CD14-positive monocyte (primary cell): ENCODE measurements around the gene TRABD2B. TPM values are rescaled to one million over a fixed set of nuclear protein-coding genes. Genes with fewer than 3 reads are reported as not detected.
A peak's percentile ranks its signal among the peaks of the same experiment; 100 is the strongest.

Experiments used
- DNase-seq, 3 donors: peaks; one replicate each; pipeline ENCODE4 v3.0.0-alpha.2; 2011 to 2022
- H2AFZ ChIP-seq: 2 replicates; pipeline ENCODE4 v1.6.0; 2012; ENCODE audit warnings: mild to moderate bottlenecking, low read depth, low read length, inconsistent platforms; ENCODE audit not compliant: insufficient read depth, poor library complexity, severe bottlenecking
- H3K27ac ChIP-seq, 2 donors: 1 replicate in 1 of 2; 2 replicates in 1 of 2; pipeline ENCODE4 v1.5.1; 2012 to 2013; ENCODE audit warnings: low read length in 2 of 2, control low read depth in 1 of 2, inconsistent platforms in 1 of 2, low read depth in 1 of 2, mild to moderate bottlenecking in 1 of 2
- H3K27me3 ChIP-seq, 2 donors: one replicate each; pipeline versions ENCODE4 v1.6.0 to v1.6.1; 2011 to 2013; ENCODE audit warnings: low read length in 2 of 2; ENCODE audit not compliant: control insufficient read depth in 2 of 2, insufficient read depth in 2 of 2
- H3K36me3 ChIP-seq, 2 donors: replicated peaks in 1 of 2; 1 replicate in 1 of 2; 2 replicates in 1 of 2; pipeline versions ENCODE4 v1.5.1 to v1.6.1; 2012 to 2013; ENCODE audit warnings: low read length in 2 of 2, control low read depth in 1 of 2, inconsistent platforms in 1 of 2, mild to moderate bottlenecking in 1 of 2; ENCODE audit not compliant: insufficient read depth in 2 of 2, control insufficient read depth in 1 of 2
- H3K4me1 ChIP-seq, 2 donors: 1 replicate in 1 of 2; 2 replicates in 1 of 2; pipeline versions ENCODE4 v1.5.1 to v1.6.1; 2012 to 2013; ENCODE audit warnings: low read length in 2 of 2, control low read depth in 1 of 2, inconsistent platforms in 1 of 2, mild to moderate bottlenecking in 1 of 2, moderate library complexity in 1 of 2; ENCODE audit not compliant: insufficient read depth in 2 of 2, control insufficient read depth in 1 of 2
- H3K4me2 ChIP-seq: replicated peaks from 2 replicates; pipeline ENCODE3; 2012; ENCODE audit warnings: low read length, moderate library complexity, mild to moderate bottlenecking; ENCODE audit not compliant: poor library complexity, severe bottlenecking; ENCODE audit errors: extremely low read depth
- H3K4me3 ChIP-seq, 3 experiments: fragments of 200-600 bp in 1 of 3; sonication (generic) in 1 of 3; replicated peaks in 1 of 3; 1 replicate in 2 of 3; 2 replicates in 1 of 3; pipeline ENCODE4 v1.5.1; 2011 to 2013; ENCODE audit warnings: low read length in 3 of 3, mild to moderate bottlenecking in 3 of 3, control low read depth in 2 of 3, low read depth in 2 of 3, inconsistent platforms in 1 of 3, moderate library complexity in 1 of 3
- H3K79me2 ChIP-seq: 2 replicates; pipeline ENCODE4 v1.6.0; 2012; ENCODE audit warnings: mild to moderate bottlenecking, control low read depth, inconsistent platforms, low read length, moderate library complexity; ENCODE audit not compliant: insufficient read depth
- H3K9ac ChIP-seq: 2 replicates; pipeline ENCODE4 v1.6.0; 2017; ENCODE audit warnings: low read length, mild to moderate bottlenecking; ENCODE audit not compliant: insufficient read depth, poor library complexity, severe bottlenecking
- H3K9me3 ChIP-seq, 2 donors: replicated peaks in 1 of 2; 1 replicate in 1 of 2; 2 replicates in 1 of 2; pipeline versions ENCODE4 v1.5.1 to v1.6.1; 2012 to 2013; ENCODE audit warnings: low read length in 2 of 2, control low read depth in 1 of 2; ENCODE audit not compliant: control insufficient read depth in 1 of 2, insufficient read depth in 1 of 2
- H4K20me1 ChIP-seq: 2 replicates; pipeline ENCODE4 v1.6.0; 2012; ENCODE audit warnings: mild to moderate bottlenecking, low read length, control low read depth, moderate library complexity; ENCODE audit not compliant: insufficient read depth
- H3K27ac Mint-ChIP-seq, 7 donors: one replicate each; pipeline ENCODE4 v1.8.0; 2020; ENCODE audit warnings: mild to moderate bottlenecking in 7 of 7, mixed read lengths in 7 of 7, moderate library complexity in 6 of 7, inconsistent platforms in 2 of 7
- H3K27me3 Mint-ChIP-seq, 3 donors: one replicate each; pipeline ENCODE4 v1.8.0; 2021 to 2022; ENCODE audit warnings: low read depth in 3 of 3, mild to moderate bottlenecking in 3 of 3, mixed read lengths in 3 of 3, moderate library complexity in 3 of 3, inconsistent platforms in 1 of 3
- H3K36me3 Mint-ChIP-seq, 2 donors: one replicate each; pipeline ENCODE4 v1.8.0; 2020; ENCODE audit warnings: mixed read lengths in 2 of 2, inconsistent platforms in 1 of 2, mild to moderate bottlenecking in 1 of 2
- H3K4me1 Mint-ChIP-seq: one replicate; pipeline ENCODE4 v1.8.0; 2020; ENCODE audit warnings: mild to moderate bottlenecking, mixed read lengths
- H3K4me3 Mint-ChIP-seq, 2 donors: one replicate each; pipeline ENCODE4 v1.8.0; 2020; ENCODE audit warnings: mild to moderate bottlenecking in 2 of 2, mixed read lengths in 2 of 2, moderate library complexity in 1 of 2
- H3K9me3 Mint-ChIP-seq, 7 donors: one replicate each; pipeline ENCODE4 v1.8.0; 2020 to 2022; ENCODE audit warnings: mixed read lengths in 7 of 7, mild to moderate bottlenecking in 6 of 7, moderate library complexity in 6 of 7, inconsistent platforms in 2 of 7
- CTCF ChIP-seq: fragments of 200-600 bp; IDR thresholded peaks from one replicate; pipeline ENCODE4 v1.8.0; 2022; ENCODE audit warnings: antibody characterized with exemption, mild to moderate bottlenecking
- WGBS: methylation state at CpG from one replicate; pipeline ENCODE4 v1.1.5; 2013; ENCODE audit warnings: missing lambda C conversion rate; ENCODE audit not compliant: insufficient coverage; 5-methylcytosine and 5-hydroxymethylcytosine counted together
- intact Hi-C, 2 donors: fragments of 100-400 bp; cut with micrococcal nuclease; formaldehyde crosslinking; loops; one replicate each; pipeline versions ENCODE4 v1.15.0 to v1.15.1; 2023
- polyA plus RNA-seq, 3 donors: library from polyadenylated mRNA; depleted of rRNA in 1 of 3; unstranded in 2 of 3; stranded (reverse) in 1 of 3; fragments of 300-500 nt in 2 of 3; fragments of >200 nt in 1 of 3; fragmentation: Illumina TruSeq in 2 of 3; gene quantifications; 1 replicate in 2 of 3; 2 replicates in 1 of 3; pipeline ENCODE4 v1.2.3, GENCODE V29; 2012 to 2021

TRABD2B gene
- polyA plus RNA-seq, 3 donors = not detected

GRCh38 chr1:47975302-47975921 lies 21.8 kb downstream of the TRABD2B start:
- Histone ChIP-seq H3K4me1 (no peaks in the 10 kb centered on the region), H3K4me2 (no peak overlapping the region), H3K27me3 (peaks cover 2 to 3% of the 10 kb centered on the region in 2 donors), H3K27ac (no peak overlapping the region), H3K36me3 (no peaks in the 10 kb centered on the region), H3K9me3 (peaks cover 0 to 2% of the 10 kb centered on the region in 2 donors), H3K4me3 (no peak overlapping the region), H4K20me1 (no peaks in the 10 kb centered on the region), H3K79me2 (no peaks in the 10 kb centered on the region), H3K9ac (no peak overlapping the region), H2AFZ (no peak overlapping the region)
- Mint-ChIP-seq H3K4me1 (no peaks in the 10 kb centered on the region), H3K27ac (no peak overlapping the region), H3K36me3 (no peaks in the 10 kb centered on the region), H3K27me3 (peaks cover 2 to 6% (median 3%) of the 10 kb centered on the region in 3 donors), H3K9me3 (peaks cover 0 to 3% (median 0%) of the 10 kb centered on the region in 7 donors), H3K4me3 (no peak overlapping the region)
- intact Hi-C loops = no loop called here
- WGBS = 83% methylated on average over 2 of the region's 3 CpGs
- TF ChIP-seq CTCF = no peak
- DNase-seq = no peak

- H3K4me2 ChIP-seq = no peak overlapping the region
- no peak overlapping the region for H3K27ac ChIP-seq
- peak; percentile 27 for TF ChIP-seq CTCF
- H3K4me3 ChIP-seq = no peak overlapping the region
- no peak overlapping the region for H3K9ac ChIP-seq
- peaks cover 2 to 3% of the 10 kb centered on the region in 2 donors for H3K27me3 ChIP-seq
- DNase-seq = no peak
- H3K9me3 Mint-ChIP-seq = no peaks in the 10 kb centered on the region
- H3K9me3 ChIP-seq = no peaks in the 10 kb centered on the region
- H3K4me1 Mint-ChIP-seq = no peaks in the 10 kb centered on the region
- no peak overlapping the region for H3K4me3 Mint-ChIP-seq
- no peaks in the 10 kb centered on the region for H4K20me1 ChIP-seq
- H3K4me1 ChIP-seq = no peaks in the 10 kb centered on the region
- peaks cover 0 to 10% (median 9%) of the 10 kb centered on the region in 3 donors for H3K27me3 Mint-ChIP-seq
- WGBS = 100% methylated on average over 1 of the region's 4 CpGs
- no peak overlapping the region for H2AFZ ChIP-seq
- peak overlapping the region in 1 of 7 donors; percentile 20 for H3K27ac Mint-ChIP-seq
- intact Hi-C loops = no loop called here
- H3K79me2 ChIP-seq = no peaks in the 10 kb centered on the region
- no peaks in the 10 kb centered on the region for H3K36me3 Mint-ChIP-seq
- no peaks in the 10 kb centered on the region for H3K36me3 ChIP-seq
These were observed 24.2 kb downstream of the TRABD2B start for GRCh38 chr1:47972864-47973432.
